ENCODE results near the gene CTSO.

CTSO gene

GRCh38 chr4:155953151-155954117 lies at the start of gene CTSO:
Gene CTSO (minus strand): TSS chr4:155953866. CDS start chr4:155953847, 19 bp downstream.
- DNase-seq: peak in 57 of 58 donors; percentile 21 to 88 (median 70)

- DNase-seq: no peak
Measured at GRCh38 chr4:156000491-156000890, 46.8 kb upstream of the CTSO start.

- peak in 10 of 58 donors; percentile 1 to 21 (median 4) for DNase-seq
Measured at GRCh38 chr4:155999725-156000124, 46.1 kb upstream of the CTSO start.

GRCh38 chr4:155995069-155995468 lies 41.4 kb upstream of the CTSO start:
- DNase-seq: no peak

- DNase-seq: no peak
Measured at GRCh38 chr4:155984106-155984797, 30.6 kb upstream of the CTSO start.

- DNase-seq: no peak
Measured at GRCh38 chr4:155982736-155983385, 29.2 kb upstream of the CTSO start.

GRCh38 chr4:155978810-155979209 lies 25.1 kb upstream of the CTSO start:
- no peak for DNase-seq

- DNase-seq: no peak
Measured at GRCh38 chr4:155975511-155975910, 21.8 kb upstream of the CTSO start.

GRCh38 chr4:155974996-155975395 lies 21.3 kb upstream of the CTSO start:
- DNase-seq: no peak

- no peak for DNase-seq
Measured at GRCh38 chr4:155974476-155974749, 20.7 kb upstream of the CTSO start.

- DNase-seq: no peak
Measured at GRCh38 chr4:155973639-155974475, 20.2 kb upstream of the CTSO start.

- no peak for DNase-seq
Measured at GRCh38 chr4:155972098-155972497, 18.4 kb upstream of the CTSO start.

GRCh38 chr4:155966731-155967395 lies 13.2 kb upstream of the CTSO start:
- DNase-seq: no peak

- no peak for DNase-seq
Measured at GRCh38 chr4:155966171-155966570, 12.5 kb upstream of the CTSO start.

GRCh38 chr4:155964016-155964891 lies 10.6 kb upstream of the CTSO start:
- no peak for DNase-seq

- DNase-seq: no peak
Measured at GRCh38 chr4:155962767-155963166, 9.1 kb upstream of the CTSO start.

GRCh38 chr4:155961575-155961974 lies 7.9 kb upstream of the CTSO start:
- no peak for DNase-seq

- no peak for DNase-seq
Measured at GRCh38 chr4:155960522-155960921, 6.9 kb upstream of the CTSO start.

- no peak for DNase-seq
Measured at GRCh38 chr4:155959417-155959816, 5.8 kb upstream of the CTSO start.

GRCh38 chr4:155956461-155956860 lies 2.8 kb upstream of the CTSO start:
- DNase-seq: no peak

Measured in anterior cingulate cortex (tissue), 58 donors.